ENCODE measurements around the gene CSRP3. TPM values are rescaled to one million over a fixed set of nuclear protein-coding genes. Genes with fewer than 3 reads are reported as not detected.

Gene CSRP3
- total and polyA plus RNA-seq, 2 of the 4 experiments (the other 2 are of a cell fraction): not detected

DNA sequence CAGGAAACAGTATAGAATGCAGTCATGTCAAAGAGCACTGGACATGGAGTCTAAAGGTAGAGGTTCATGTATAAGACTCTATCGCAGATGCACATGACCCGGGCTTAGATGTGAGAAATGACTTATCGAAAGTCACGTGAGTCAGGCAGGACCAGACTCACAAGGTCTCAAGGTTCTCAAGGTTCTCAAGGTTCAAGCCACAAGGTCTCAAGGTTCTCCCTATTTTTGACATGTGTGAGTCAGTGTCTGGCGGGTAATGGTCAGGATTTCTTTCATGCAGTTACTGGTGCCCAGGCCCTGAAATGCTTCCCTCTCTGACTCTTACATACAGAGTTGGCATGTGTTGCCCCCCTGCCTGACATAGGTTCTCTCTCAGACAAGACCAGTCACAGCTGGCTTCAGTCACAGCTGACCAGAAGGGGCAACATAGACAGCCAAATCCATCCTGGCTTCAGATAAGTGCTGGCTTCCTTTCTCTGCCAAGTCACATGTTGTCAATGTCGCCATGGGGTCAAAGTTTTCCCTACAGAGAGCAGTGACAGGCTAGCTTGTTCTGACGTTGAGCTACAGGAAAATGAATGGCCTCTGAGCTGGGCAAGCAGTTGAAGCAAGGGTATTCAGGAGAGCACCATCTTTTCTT, 10.1 kb downstream of the CSRP3 start:
- CTCF ChIA-PET: no interaction called here

More for the DNA sequence above, 10.1 kb downstream of the CSRP3 start:
- TF ChIP-seq FOS (IDR thresholded peaks at IDR 0.05; ENCODE audit: low read depth, low read length) (no peak), POLR2A (IDR thresholded peaks at IDR 0.05; ENCODE audit: low read depth, low read length) (no peak), RCOR1 (IDR thresholded peaks at IDR 0.05; ENCODE audit: insufficient replicate concordance, low read length) (no peak), CHD1 (IDR thresholded peaks at IDR 0.05; ENCODE audit: low read depth, low read length) (no peak), SMC3 (IDR thresholded peaks at IDR 0.05; ENCODE audit: low read depth, low read length) (no peak), RAD21 (IDR thresholded peaks at IDR 0.05; ENCODE audit: low read length) (no peak), RFX5 (IDR thresholded peaks at IDR 0.05; ENCODE audit: low read depth, low read length) (no peak), BHLHE40 (IDR thresholded peaks at IDR 0.05; ENCODE audit: low read depth, low read length) (no peak), CEBPB (IDR thresholded peaks at IDR 0.05; ENCODE audit: low read depth, low read length) (no peak), MAFK (IDR thresholded peaks at IDR 0.05; ENCODE audit: low read depth, low read length) (no peak)
- TF ChIP-seq, protein P1, sequence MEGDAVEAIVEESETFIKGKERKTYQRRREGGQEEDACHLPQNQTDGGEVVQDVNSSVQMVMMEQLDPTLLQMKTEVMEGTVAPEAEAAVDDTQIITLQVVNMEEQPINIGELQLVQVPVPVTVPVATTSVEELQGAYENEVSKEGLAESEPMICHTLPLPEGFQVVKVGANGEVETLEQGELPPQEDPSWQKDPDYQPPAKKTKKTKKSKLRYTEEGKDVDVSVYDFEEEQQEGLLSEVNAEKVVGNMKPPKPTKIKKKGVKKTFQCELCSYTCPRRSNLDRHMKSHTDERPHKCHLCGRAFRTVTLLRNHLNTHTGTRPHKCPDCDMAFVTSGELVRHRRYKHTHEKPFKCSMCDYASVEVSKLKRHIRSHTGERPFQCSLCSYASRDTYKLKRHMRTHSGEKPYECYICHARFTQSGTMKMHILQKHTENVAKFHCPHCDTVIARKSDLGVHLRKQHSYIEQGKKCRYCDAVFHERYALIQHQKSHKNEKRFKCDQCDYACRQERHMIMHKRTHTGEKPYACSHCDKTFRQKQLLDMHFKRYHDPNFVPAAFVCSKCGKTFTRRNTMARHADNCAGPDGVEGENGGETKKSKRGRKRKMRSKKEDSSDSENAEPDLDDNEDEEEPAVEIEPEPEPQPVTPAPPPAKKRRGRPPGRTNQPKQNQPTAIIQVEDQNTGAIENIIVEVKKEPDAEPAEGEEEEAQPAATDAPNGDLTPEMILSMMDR (conservative IDR thresholded peaks at IDR 0.05; ENCODE audit: low read depth, low read length): no peak
- TF ChIP-seq, protein P2, sequence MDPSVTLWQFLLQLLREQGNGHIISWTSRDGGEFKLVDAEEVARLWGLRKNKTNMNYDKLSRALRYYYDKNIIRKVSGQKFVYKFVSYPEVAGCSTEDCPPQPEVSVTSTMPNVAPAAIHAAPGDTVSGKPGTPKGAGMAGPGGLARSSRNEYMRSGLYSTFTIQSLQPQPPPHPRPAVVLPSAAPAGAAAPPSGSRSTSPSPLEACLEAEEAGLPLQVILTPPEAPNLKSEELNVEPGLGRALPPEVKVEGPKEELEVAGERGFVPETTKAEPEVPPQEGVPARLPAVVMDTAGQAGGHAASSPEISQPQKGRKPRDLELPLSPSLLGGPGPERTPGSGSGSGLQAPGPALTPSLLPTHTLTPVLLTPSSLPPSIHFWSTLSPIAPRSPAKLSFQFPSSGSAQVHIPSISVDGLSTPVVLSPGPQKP (IDR thresholded peaks at IDR 0.05; ENCODE audit: borderline replicate concordance, low read depth, low read length): no peak
- Histone ChIP-seq H3K18ac (ENCODE audit: low read depth, low read length) (no peak overlapping the region), H4K91ac (ENCODE audit: insufficient read depth, low read depth, low read length) (no peak overlapping the region), H3K9me3 (ENCODE audit: control insufficient read depth, insufficient read depth, low read length) (no peaks in the 10 kb centered on the region), H3K14ac (replicated peaks; ENCODE audit: low read depth, low read length) (no peak overlapping the region), H3K56ac (ENCODE audit: extremely low read depth, insufficient read depth, low read length) (no peak overlapping the region), H4K20me1 (ENCODE audit: insufficient read depth, low read length) (no peaks in the 10 kb centered on the region), H3K23ac (ENCODE audit: low read depth, low read length) (no peak overlapping the region), H3K4ac (ENCODE audit: low read depth, low read length) (no peak overlapping the region), H2AK5ac (ENCODE audit: low read depth, low read length) (no peak overlapping the region), H2AFZ (replicated peaks; ENCODE audit: low read length, poor library complexity) (no peak overlapping the region), H2AK9ac (replicated peaks; ENCODE audit: low read depth, low read length, poor library complexity) (no peak overlapping the region), H3K4me1 (ENCODE audit: control insufficient read depth, insufficient read depth, low read length) (no peaks in the 10 kb centered on the region), H4K8ac (ENCODE audit: low read depth in 2 of 2, low read length in 2 of 2) (no peak overlapping the region), H3K27me3 (ENCODE audit: control insufficient read depth, insufficient read depth, low read length) (no peaks in the 10 kb centered on the region; the same call in 1 of the 2 replicates), H3K36me3 (ENCODE audit: control insufficient read depth, insufficient read depth, low read length) (no peaks in the 10 kb centered on the region), H4K5ac (ENCODE audit: low read depth, low read length) (no peak overlapping the region), H3K4me2 (ENCODE audit: low read depth, low read length) (no peak overlapping the region), H3K9me1 (ENCODE audit: insufficient read depth, low read length) (peaks cover 3% of the 10 kb centered on the region; the same call in 1 of the 2 replicates), H3K4me3 (ENCODE audit: insufficient read depth, low read depth, low read length) (no peak overlapping the region), H3K9ac (ENCODE audit: low read depth, low read length) (no peak overlapping the region), H3K79me1 (ENCODE audit: low read depth in 1 of 2, low read length in 2 of 2) (no peaks in the 10 kb centered on the region), H2BK120ac (ENCODE audit: low read depth, low read length) (no peak overlapping the region), H2BK15ac (ENCODE audit: low read depth, low read length) (no peak overlapping the region), H2BK20ac (ENCODE audit: low read depth, low read length) (no peak overlapping the region), H3K27ac (ENCODE audit: insufficient read depth, low read length) (no peak overlapping the region), H2BK5ac (ENCODE audit: low read depth, low read length, poor library complexity, severe bottlenecking) (no peak overlapping the region)
- WGBS, 2 experiments (ENCODE audit: extremely low coverage in 2 of 2, insufficient read length in 1 of 2): 80% methylated on average over 4 of the region's 7 CpGs; no CpG with 5 or more reads in 1 of the 2 experiments
- BruUV-seq (replicated peaks): no TSS peak
- ATAC-seq (ENCODE audit: low read depth) (no peak), DNase-seq (no peak)
- in situ Hi-C loops (cut with MboI; ENCODE audit: low sequenced_read_pairs) (no loop called here), intact Hi-C loops (cut with micrococcal nuclease) (no loop called here), dilution Hi-C loops (cut with HindIII; ENCODE audit: low sequenced_read_pairs, unreplicated experiment) (no loop called here)
- POLR2A ChIA-PET (ENCODE audit: unreplicated experiment): no interaction called here

Measured in IMR-90 (cell line).